NCI-H146 (cell line): Measurements from ENCODE around the gene ZC2HC1C.

Source experiments
- DNase-seq: peaks from one replicate; lab custom pipeline; 2025; lab: John Stamatoyannopoulos, UW

ZC2HC1C gene

GRCh38 chr14:75094896-75095295 lies 25.5 kb downstream of the ZC2HC1C start:
- DNase-seq: no peak

GRCh38 chr14:75095690-75096089 lies 26.2 kb downstream of the ZC2HC1C start:
- no peak for DNase-seq

GRCh38 chr14:75096959-75097358 lies 27.5 kb downstream of the ZC2HC1C start:
- DNase-seq: peak; percentile 30

- DNase-seq: no peak
Observed at GRCh38 chr14:75098212-75098611, 28.8 kb downstream of the ZC2HC1C start.

- DNase-seq: no peak
Observed at GRCh38 chr14:75098682-75099081, 29.2 kb downstream of the ZC2HC1C start.

- peak; percentile 64 for DNase-seq
Observed at GRCh38 chr14:75101491-75101890, 32.0 kb downstream of the ZC2HC1C start.

GRCh38 chr14:75107186-75107585 lies 37.7 kb downstream of the ZC2HC1C start:
- no peak for DNase-seq

- no peak for DNase-seq
Observed at GRCh38 chr14:75109877-75110276, 40.4 kb downstream of the ZC2HC1C start.

GRCh38 chr14:75113932-75114539 lies 44.6 kb downstream of the ZC2HC1C start:
- DNase-seq: no peak

GRCh38 chr14:75119056-75119455 lies 49.6 kb downstream of the ZC2HC1C start:
- DNase-seq: no peak

- DNase-seq: no peak
Observed at GRCh38 chr14:75120541-75121291, 51.3 kb downstream of the ZC2HC1C start.

GRCh38 chr14:75121552-75121951 lies 52.1 kb downstream of the ZC2HC1C start:
- DNase-seq: no peak

GRCh38 chr14:75123991-75124390 lies 54.5 kb downstream of the ZC2HC1C start:
- DNase-seq: no peak

- DNase-seq: no peak
Observed at GRCh38 chr14:75125617-75126016, 56.2 kb downstream of the ZC2HC1C start.

- DNase-seq: no peak
Observed at GRCh38 chr14:75126121-75126544, 56.7 kb downstream of the ZC2HC1C start.

- DNase-seq: peak; percentile 82
Observed at GRCh38 chr14:75126679-75127473, 57.4 kb downstream of the ZC2HC1C start, which contains the start of gene NEK9. NEK9 (minus strand) TSS chr14:75127048; CDS start chr14:75126921, 127 bp downstream.

- peak; percentile 6 for DNase-seq
Observed at GRCh38 chr14:75127474-75127820, 58.0 kb downstream of the ZC2HC1C start.

GRCh38 chr14:75127903-75128595 lies 58.6 kb downstream of the ZC2HC1C start:
- no peak for DNase-seq

GRCh38 chr14:75128596-75128990 lies 59.2 kb downstream of the ZC2HC1C start:
- no peak for DNase-seq
